ENCODE data around the gene NAA35. TPM values are rescaled to one million over a fixed set of nuclear protein-coding genes. Genes with fewer than 3 reads are reported as not detected.

NAA35 gene
- total and polyA plus RNA-seq, 9 of the 15 experiments (the other 6 are each of a cell fraction or from before 2014, with no cell fraction given), result 17.7 to 43.9 (median 29.0) TPM

GRCh38 chr9:85917756-85918155 is 23.2 kb upstream of the NAA35 start:
- Histone ChIP-seq H3K4me3 (no peak overlapping the region), H3K9me3 (replicated peaks; ENCODE audit: control insufficient read depth, insufficient read depth, low read depth, low read length) (no peaks in the 10 kb centered on the region), H3K36me3 (ENCODE audit: control insufficient read depth, insufficient read depth, low read length) (no peaks in the 10 kb centered on the region), H3K4me1 (replicated peaks in 1 of 2; ENCODE audit: control insufficient read depth in 2 of 2, insufficient read depth in 2 of 2, low read length in 2 of 2) (no peaks in the 10 kb centered on the region; a peak in 1 of 5 replicates), H3K9ac (ENCODE audit: insufficient read depth in 1 of 2, low read depth in 2 of 2, low read length in 2 of 2) (no peak overlapping the region), H3K79me2 (ENCODE audit: control insufficient read depth, insufficient read depth, low read length) (no peaks in the 10 kb centered on the region), H3K4me2 (ENCODE audit: insufficient read depth, low read length) (no peak overlapping the region), H3K9me1 (ENCODE audit: control insufficient read depth, insufficient read depth, low read length) (no peaks in the 10 kb centered on the region), H3K27ac (ENCODE audit: extremely low read depth, low read depth, low read length) (no peak overlapping the region), H2AFZ (ENCODE audit: low read depth, low read length) (peak overlapping the region; percentile 9; the same call in 1 of the 2 replicates), H4K20me1 (replicated peaks; ENCODE audit: control insufficient read depth, insufficient read depth, low read length) (no peaks in the 10 kb centered on the region), H3K27me3 (ENCODE audit: control insufficient read depth in 2 of 2, insufficient read depth in 2 of 2, low read length in 2 of 2) (no peaks in the 10 kb centered on the region)
- 16% methylated on average over 7 of the region's 7 CpGs for WGBS (ENCODE audit: insufficient coverage, low coverage, missing lambda C conversion rate)
- in situ Hi-C loops (cut with MboI), result no loop called here
- CTCF ChIA-PET (ENCODE audit: low intra/inter-chr PET ratio), result no interaction called here
- DNase-seq (ENCODE audit: extremely low read depth in 1 of 4, low spot score in 3 of 4), result no peak
- TF ChIP-seq E2F5 (CRISPR knock-in tag; IDR thresholded peaks at IDR 0.05), result no peak
- TF ChIP-seq JUND (IDR thresholded peaks at IDR 0.05; ENCODE audit: borderline replicate concordance, low read depth, low read length), result no peak
- TF ChIP-seq JUND (tag; IDR thresholded peaks at IDR 0.05; ENCODE audit: borderline replicate concordance, low read depth, low read length), result no peak
- no peak for TF ChIP-seq NRF1 (conservative IDR thresholded peaks at IDR 0.05 in 1 of 2, IDR thresholded peaks at IDR 0.05 in 1 of 2)
- TF ChIP-seq JUN (IDR thresholded peaks at IDR 0.05; ENCODE audit: borderline replicate concordance, low read depth, low read length), result no peak
- no peak for TF ChIP-seq JUN (CRISPR knock-in tag; IDR thresholded peaks at IDR 0.05; ENCODE audit: borderline replicate concordance)
- TF ChIP-seq MED1 (CRISPR knock-in tag; IDR thresholded peaks at IDR 0.05; ENCODE audit: borderline replicate concordance), result no peak
- TF ChIP-seq ZNF354B (CRISPR knock-in tag; IDR thresholded peaks at IDR 0.05), result no peak
- no peak for TF ChIP-seq HIVEP1 (CRISPR knock-in tag; IDR thresholded peaks at IDR 0.05)
- TF ChIP-seq CHD7 (IDR thresholded peaks at IDR 0.05; ENCODE audit: low read depth, low read length), result no peak
- TF ChIP-seq RFX7 (CRISPR knock-in tag; IDR thresholded peaks at IDR 0.05), result no peak
- no peak for TF ChIP-seq ZNF507 (tag; conservative IDR thresholded peaks at IDR 0.05)
- TF ChIP-seq RUNX1 (IDR thresholded peaks at IDR 0.05; ENCODE audit: low read depth), result no peak
- no peak for FAIRE-seq
- POLR2A ChIA-PET, result no interaction called here
- peak; percentile 53; the same call in 1 of the 3 replicates for ATAC-seq
- BruUV-seq (replicated peaks), result no TSS peak
- intact Hi-C loops (cut with micrococcal nuclease), result no loop called here
